ENCODE results near the gene ABCC4.
"Not testable (repeated sequence)": the region's sequence is repeated elsewhere in the genome, so short reads cannot be mapped to it uniquely, and the experiment has no call there.

The ABCC4 gene

DNA sequence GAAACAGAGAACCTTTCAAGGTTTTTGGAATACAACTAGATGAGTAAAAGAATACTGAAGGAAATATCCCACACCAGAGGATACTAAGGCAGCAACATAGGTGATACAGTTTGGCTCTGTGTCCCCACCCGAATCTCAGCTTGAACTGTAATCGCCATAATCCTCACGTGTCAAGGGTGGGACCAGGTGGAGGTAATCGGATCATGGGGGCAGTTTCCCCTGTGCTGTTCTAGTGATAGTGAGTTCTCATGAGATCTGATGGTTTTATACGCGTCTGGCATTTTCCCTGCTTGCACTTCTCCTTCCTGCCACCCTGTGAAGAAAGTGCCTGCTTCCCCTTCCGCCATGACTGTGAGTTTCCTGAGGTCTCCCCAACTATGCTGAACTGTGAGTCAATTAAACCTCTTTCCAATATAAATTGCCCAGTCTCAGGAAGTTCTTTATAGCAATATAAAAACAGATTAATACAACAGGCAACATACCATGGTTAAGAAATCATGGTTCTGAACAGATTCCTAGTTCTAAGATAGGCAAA, 97.0 kb downstream of the ABCC4 start:
- FAIRE-seq (no peak), DNase-seq (ENCODE audit: insufficient read length, low spot score) (no peak)

DNA sequence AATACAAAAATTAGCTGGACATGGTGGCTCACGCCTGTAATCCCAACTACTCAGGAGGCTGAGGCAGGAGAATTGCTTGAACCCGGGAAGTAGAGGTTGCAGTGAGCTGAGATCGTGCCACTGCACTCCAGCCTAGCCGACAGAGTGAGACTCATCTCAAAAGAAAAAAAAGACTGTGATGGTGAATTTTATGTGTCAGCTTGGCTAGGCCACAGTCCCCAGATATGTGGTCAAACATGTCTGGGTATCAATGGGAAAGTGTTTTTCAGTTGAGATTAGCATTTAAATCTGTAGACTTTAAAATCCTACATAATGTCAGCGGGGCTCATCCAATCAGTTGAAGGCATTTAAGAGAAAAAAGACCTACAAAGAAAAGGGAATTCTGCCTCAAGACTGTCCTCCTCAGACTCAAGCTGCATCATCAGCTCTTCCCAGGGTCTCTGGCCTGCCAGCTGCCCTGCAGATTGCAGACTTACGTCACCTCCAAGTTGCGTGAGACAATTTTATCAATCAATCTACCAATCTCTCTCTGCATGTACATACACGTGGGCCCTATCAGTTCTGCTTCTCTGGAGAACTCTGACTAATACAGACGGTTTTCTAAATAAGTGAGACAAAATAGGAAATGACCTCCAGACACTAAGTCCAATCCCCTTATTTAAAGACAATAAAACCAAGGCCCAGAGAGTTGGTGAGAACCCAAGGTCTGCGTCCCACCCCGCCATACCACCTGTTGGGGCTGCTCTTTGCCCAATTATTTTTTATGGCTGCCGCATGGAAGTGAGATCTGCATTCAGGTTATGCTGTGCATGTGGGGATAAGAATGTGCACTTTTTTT, 99.2 kb downstream of the ABCC4 start:
- DNase-seq (ENCODE audit: insufficient read length, low spot score) (no peak), FAIRE-seq (no peak)

DNA sequence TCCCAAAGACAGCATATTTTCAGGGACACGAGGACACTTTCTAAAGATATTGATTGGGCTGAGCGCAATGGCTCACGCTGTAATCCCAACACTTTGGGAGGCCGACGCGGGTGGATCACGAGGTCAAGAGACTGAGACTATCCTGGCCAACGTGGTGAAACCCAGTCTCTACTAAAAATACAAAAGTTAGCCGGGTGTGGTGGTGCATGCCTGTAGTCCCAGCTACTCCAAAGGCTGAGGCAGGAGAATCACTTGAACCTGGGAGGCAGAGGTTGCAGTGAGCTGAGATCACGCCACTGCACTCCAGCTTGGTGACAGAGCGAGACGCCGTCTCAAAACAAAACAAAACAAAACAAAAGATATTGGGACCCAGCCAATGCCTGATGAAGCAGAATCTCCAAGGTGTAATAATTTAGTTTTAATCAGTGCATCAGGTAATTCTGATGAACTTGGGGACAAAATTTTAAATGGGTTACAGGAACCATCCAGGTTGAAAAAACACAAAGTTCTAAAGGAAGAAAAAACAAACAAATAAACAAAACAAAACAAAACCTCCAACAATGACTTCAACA, 100.8 kb downstream of the ABCC4 start:
- not testable (repeated sequence) for FAIRE-seq; DNase-seq (ENCODE audit: insufficient read length, low spot score)

DNA sequence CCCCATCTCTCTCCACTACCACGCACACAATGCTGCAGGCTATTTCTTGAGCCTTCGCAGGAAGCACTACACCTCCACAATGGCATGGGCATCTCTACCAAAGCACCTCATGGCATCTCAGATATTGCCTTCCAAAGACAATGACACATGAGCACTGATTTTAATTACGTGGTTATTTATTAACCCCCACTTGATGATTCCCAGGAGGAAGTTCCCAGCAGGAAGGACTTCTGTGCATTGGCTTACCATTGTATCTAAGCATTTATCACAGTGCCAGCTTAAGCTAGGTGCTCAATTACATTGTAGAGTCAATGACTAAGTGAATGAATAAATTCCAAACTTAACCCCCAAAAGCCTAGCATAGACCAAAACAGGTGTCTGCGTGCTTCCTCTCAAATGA, 101.4 kb downstream of the ABCC4 start:
- FAIRE-seq (no peak), DNase-seq (ENCODE audit: insufficient read length, low spot score) (no peak)

DNA sequence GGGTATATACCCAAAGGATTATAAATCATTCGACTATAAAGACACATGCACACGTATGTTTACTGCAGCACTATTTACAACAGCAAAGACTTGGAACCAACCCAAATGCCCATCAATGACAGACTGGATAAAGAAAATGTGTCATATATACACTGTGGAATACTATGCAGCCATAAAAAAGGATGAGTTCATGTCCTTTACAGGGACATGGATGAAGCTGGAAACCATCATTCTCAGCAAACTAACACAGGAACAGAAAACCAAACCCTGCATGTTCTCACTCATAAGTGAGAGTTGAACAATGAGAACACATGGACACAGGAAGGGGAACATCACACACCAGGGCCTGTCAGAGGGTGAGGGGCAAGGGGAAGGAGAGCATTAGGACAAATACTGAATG, 102.6 kb downstream of the ABCC4 start:
- not testable (repeated sequence) for FAIRE-seq; DNase-seq (ENCODE audit: insufficient read length, low spot score)

DNA sequence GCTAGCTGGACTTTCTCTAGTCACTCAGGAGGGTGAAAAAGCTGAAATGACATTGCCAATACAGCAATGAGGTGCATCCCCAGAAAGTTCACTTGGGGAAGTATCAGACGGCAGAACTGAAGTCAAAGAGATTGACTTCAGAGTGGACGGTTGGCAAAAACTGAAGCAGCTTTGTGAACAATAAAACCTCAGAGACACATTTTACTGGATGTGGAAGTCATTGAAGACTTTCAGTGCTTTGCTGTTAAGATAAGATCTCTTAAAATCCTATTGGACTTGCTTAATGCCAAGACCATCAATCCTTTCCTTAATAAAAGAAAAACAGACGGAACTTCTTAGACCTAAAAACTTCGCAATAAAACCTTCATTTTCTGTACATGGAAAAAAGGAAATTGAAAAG, 103.7 kb downstream of the ABCC4 start:
- FAIRE-seq (no peak), DNase-seq (ENCODE audit: insufficient read length, low spot score) (no peak)

DNA sequence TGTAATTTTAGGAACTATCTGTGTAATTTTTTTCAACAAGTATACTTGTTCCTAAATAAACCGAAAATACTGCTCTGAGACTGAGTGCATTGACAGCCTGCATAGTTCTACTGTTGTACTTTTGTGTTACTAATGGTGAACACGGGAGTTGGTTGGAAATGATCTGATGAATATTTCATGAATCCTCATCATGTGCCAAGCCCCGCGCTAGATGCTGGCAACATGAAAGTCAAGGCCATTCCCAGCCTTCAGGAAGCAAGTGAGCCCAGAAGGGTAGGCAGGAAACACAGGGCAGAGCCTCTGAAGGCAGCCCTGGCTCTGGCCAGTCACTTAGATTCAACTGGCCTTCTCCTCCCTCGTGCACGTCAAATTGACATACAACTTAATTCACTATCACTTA, 106.1 kb downstream of the ABCC4 start:
- DNase-seq (ENCODE audit: insufficient read length, low spot score) = no peak
- FAIRE-seq = no peak

DNA sequence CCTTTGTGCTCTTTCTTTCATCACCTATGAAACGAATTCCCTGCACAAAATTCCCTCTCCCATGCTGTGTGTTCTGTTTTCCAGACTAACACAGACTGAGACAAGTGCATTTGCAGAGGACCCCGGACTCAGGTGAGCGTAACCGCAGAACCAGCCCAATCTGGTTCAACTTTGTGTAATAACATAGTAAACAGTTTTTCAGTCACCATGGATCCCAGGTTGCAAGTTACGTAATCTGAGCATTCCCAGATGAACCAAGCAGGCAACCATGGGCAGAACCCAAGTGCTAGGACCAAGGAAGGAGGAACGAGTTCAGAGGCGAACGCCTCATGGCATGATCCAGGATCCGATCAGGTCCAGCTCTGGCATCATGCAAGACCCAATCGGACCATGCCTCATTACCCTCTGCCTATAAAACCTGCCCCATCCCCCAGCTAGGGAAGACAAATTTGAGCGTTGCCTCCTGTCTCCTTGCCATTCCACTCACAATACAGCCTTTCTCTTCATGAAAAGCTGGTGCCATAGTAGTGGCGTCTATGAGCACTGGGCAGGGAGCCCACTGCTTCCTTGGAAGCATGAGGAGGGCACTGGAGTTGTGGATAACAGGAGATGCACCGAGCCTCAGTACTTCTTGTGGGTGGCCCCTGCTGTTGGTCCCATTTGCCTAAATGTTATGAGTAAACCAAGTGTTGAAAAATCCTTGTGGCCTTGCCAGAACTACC, 107.6 kb downstream of the ABCC4 start:
- FAIRE-seq (no peak), DNase-seq (ENCODE audit: insufficient read length, low spot score) (no peak)

DNA sequence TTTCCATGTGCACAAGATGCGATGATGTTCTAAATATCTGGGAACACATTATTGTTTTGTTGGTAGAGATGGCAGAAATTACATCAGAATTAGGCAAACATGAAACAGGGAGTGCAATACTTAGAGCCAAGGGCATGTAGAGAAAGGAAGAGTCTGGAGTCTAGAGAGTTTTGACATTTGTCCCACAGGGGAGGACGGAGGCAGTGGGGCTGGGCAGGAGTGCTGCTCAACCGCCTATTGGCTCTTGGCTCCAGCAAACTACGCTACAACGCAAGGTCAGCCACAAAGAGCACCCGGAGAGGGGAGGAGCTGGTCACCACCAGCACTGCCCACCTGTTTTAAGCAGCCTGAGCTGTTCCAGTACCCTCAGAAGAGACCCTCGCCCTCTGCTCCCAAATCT, 108.3 kb downstream of the ABCC4 start:
- DNase-seq (ENCODE audit: insufficient read length, low spot score) = no peak
- no peak for FAIRE-seq

DNA sequence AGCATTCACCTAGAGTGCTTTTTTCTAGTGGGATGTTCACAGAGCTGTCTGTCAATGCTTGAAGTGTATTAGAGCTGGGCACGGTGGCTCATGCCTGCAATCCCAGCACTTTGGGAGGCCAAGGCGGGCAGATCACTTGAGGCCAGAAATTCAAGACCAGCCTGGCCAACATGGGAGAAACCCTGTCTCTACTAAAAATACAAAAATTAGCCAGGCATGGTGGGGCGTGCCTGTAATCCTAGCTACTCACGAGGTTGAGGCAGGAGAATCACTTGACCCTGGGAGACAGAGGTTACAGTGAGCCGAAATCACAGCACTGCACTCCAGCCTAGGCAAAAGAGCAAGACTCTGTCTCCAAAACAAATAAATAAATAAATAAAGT, 108.7 kb downstream of the ABCC4 start:
- DNase-seq (ENCODE audit: insufficient read length, low spot score); FAIRE-seq: not testable (repeated sequence)

DNA sequence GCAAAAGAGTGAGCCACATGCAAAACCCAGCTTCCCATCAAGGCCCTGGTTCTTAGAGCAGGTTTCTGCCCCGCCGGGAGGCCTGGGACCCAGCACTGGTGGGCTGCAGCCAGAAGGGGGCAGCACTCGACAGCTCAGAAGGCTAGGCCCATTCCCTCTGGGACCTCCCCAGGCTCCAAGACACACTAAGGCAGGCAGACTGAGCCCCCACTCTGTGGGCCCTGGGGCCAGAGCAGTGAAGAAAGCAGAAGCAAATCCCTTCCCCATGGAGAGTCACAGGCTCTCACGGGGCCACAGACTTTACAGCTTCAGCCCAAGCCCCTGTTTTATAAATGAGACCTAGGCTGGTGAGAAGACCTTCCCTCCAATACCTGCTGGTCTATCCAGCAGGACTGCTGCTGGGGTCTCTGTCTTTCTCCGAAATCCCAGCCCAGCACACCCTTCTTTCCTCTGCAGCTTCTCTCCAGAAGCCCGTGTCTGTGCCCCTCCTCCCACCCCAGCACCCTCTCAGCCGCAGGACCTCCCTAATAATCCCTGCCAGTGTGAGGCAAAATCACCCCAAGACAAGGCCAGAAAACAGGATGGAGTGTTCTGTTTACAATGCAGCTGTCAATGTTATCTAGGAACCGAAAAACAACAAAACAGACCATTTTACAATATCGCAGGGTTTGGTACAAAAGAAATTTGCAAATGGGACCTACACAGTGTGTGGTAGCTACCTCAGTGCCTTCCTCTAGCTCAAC, 109.3 kb downstream of the ABCC4 start:
- DNase-seq (ENCODE audit: insufficient read length, low spot score) = peak; percentile 42
- FAIRE-seq = peak; percentile 92

DNA sequence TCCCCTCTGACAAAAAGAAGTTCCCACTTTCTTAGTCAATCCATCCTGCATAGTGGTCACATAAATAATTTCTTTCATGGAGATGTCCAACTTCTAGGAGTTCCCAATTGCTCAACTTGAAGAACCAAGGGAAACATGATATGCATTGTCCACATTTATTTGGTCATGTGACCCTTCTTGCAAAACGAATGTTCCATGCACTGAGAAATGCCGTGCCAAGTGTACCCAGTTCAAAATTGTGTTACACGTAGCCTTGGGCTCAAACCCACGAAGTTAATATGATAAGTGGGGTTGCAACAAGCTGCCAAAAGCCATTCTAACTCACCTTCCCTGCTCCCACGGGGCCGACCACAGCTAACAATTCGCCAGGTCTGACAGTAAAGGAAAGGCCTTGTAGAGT, 113.1 kb downstream of the ABCC4 start:
- DNase-seq (ENCODE audit: insufficient read length, low spot score) = no peak
- no peak for FAIRE-seq

DNA sequence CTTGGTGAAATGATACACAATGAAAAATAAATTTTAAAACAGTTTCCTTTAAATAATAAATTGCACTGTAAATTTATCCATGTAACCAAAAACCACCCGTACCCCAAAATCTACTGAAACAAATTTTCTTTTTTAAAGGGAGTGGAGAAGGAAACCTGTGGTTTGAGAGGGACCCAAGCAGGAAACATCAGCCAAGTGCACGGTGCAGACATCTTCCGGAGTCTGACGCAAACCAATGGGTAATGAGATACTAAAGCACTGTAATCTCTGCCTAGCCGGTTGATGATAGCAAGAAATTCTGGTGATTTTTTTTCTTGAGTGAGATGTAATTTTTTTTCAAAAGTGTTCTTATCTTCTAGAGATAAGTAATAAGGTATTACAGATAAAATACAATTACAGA, 115.4 kb downstream of the ABCC4 start:
- no peak for FAIRE-seq
- no peak for DNase-seq (ENCODE audit: insufficient read length, low spot score)

DNA sequence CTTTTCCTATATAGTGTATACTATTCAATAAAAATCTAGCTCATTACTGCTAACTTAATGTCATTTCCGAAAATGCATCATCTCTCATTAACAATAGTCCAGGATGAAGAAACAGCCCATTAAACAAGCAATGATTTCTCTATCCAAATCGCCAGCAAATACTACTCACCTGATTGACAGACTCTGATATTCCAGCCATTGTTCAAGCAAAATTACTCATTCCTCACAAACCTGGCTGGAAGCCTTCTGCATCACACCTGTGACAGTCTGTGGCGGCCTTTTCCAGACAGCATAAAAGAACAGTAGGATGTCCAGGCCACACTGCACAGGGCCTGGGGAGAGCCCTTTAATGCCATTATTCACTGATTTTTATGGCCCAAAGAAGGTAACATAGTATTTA, 115.9 kb downstream of the ABCC4 start:
- DNase-seq (ENCODE audit: insufficient read length, low spot score) (no peak), FAIRE-seq (peak; percentile 60)

DNA sequence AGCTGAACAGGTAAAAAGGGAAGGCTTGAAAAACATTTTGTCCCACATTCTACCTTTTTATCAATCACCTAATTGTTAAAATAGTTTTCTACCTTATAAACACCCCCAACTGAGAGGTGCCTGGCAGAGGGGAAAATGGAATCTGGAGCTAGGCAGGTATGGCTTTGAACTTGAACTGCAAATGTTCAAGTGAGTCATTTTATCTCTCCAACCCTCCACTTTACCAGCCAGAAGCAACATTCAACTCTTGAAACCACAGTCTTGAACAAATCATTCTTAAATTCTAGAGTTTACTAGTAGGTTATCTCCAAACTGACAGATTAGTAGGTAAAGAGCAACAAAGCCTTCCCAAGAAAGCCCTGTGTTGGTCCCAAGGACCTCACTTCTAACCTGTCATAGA, 116.9 kb downstream of the ABCC4 start:
- DNase-seq (ENCODE audit: insufficient read length, low spot score) = no peak
- FAIRE-seq = no peak

DNA sequence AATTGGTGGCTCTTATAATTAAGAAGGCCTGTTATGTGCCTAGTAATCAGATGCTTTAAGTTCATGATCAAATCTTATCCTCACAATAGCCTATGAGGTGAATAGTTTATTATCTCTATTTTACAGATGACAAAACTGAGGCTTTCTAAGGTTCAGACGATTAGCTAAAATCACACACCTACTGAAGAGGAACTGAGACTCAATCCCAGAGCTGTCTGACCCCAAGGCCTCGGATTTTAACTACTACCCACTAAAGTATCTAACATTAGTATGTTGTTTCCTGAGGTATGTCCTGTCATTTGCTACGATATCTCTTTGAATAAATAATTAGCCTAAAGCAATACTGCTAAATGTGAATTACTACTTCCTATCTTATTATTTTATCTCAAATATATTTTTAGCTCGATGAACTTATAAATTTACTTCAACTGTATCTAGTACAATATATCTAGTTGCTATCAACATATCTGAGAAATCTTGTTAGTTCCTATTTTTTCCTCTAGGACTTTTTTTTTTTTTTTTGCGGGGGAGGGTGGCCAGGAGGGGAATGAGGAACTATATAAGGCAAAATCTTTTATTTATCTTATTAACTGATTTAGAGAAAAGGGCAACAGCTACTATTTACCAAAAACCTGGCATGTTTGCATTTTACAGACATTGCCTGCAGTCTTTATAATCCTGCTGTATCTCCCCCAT, 118.5 kb downstream of the ABCC4 start:
- FAIRE-seq (peak; percentile 92), DNase-seq (ENCODE audit: insufficient read length, low spot score) (no peak)

DNA sequence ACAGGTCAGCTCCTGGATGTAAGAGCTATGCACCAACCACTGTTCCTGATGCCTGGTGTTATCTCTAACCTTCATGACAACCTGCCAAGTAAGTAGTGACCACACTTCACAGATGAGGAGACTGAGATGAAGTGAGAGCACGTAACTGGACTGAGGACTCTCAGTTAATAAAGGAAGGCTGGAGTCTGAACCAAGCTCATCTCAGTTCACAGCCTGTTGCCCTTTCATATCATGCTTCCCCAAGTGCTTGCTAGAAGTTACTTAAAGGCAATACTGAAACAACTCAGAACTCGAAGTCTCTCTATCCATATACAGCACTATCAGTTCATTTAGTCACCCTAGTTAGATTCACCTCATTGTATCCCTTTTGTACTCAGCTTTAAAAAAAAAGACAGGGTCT, 119.7 kb downstream of the ABCC4 start:
- FAIRE-seq (peak; percentile 72), DNase-seq (ENCODE audit: insufficient read length, low spot score) (peak; percentile 12)

DNA sequence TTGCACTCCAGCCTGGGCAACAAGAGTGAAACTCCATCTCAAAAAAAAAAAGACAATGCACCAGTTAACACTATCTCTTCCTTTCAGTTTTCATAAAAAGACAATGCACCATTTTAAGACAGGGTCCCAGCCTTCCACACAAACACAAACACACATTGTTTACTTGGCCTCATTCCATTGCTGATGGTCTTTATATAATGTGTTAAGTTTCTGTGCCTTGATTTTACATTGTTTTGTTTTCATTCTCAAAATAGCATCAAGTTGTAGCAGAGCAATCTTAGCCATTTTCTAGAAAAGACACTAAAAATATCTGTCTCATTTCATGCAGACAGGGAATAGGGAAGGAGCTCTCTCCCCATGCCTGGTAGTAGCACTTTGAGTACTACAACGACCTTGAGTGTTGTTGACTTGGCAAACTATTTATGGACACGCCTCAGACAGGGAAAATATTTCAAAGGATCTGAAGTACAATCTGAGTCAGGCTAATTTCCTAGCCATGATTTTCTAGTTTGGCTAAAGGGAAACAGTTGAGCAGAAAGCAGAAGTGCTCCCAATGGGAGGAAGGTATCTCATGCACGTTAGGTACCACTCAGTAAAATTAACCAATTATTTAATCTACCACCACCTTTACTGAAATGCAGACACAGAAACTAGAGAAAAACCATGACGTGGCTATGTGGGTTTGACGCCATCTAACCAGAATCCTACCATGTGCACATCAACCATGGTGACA, 120.6 kb downstream of the ABCC4 start:
- DNase-seq (ENCODE audit: insufficient read length, low spot score) (no peak), FAIRE-seq (peak; percentile 52)

DNA sequence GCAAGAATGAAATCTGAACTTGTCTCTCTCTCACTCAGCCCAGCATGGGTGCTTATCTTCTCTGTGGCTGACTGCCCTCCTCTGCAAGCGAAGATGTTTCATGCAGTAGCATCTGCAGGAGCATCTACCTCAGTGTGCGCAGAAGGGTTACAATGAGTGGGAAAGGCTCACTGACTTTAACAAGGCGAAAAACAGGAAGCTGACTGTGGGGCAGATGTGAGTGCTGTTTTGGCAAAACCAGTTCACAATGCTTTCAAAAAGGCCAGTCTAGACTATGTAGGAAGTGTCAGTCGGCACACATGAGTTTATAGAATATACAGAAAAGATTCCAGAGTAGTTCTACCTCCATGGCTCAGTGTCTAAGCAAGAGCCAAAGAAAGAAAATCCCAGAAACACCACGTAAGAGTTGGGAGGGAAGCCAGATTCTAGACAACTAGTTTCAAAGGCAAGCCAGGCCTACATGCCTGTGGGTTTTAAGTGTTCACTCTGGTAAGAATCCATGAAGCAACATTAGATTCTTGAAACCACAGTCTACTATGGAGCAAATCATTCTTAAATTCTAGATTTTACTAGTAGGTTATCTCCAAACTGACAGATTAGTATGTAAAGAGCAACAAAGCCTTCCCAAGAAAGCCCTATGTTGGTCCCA, 124.5 kb downstream of the ABCC4 start:
- FAIRE-seq (no peak), DNase-seq (ENCODE audit: insufficient read length, low spot score) (no peak)
